HCT116 (cell line): ENCODE data around the gene LYST. TPM values are rescaled to one million over a fixed set of nuclear protein-coding genes. Genes with fewer than 3 reads are reported as not detected.

Experiments
- ATAC-seq: fragments of 200-7000 bp; cut with Tn5 transposase; 2 replicates; pipeline ENCODE4 v1.9.1; 2020; ENCODE audit warnings: mild to moderate bottlenecking, moderate library complexity
- BruUV-seq: library from RNA; stranded (reverse); fragments of 400-500 nt; replicated peaks from 2 replicates; lab custom pipeline; 2021; lab: Mats Ljungman, UMichigan
- CTCF ChIA-PET: fragments of 300-600 bp; sonication (Branson Sonifier 250); formaldehyde crosslinking; loops from one replicate; lab custom pipeline; 2021; ENCODE audit warnings: antibody characterized with exemption; lab: Charles Lee
- POLR2A ChIA-PET: fragments of 300-600, 350-600 bp; sonication (Branson Sonifier 250); formaldehyde crosslinking; loops from one replicate; lab custom pipeline; 2021; ENCODE audit warnings: antibody characterized with exemption; lab: Charles Lee
- RAD21 ChIA-PET, 2 experiments: fragments of 300-600 bp; sonication (Branson Sonifier 250); formaldehyde crosslinking; loops; one replicate each; lab custom pipeline; 2023; ENCODE audit warnings: low total read pairs in 2 of 2; ENCODE audit not compliant: uncharacterized antibody in 2 of 2, unreplicated experiment in 2 of 2, low non-redundant PET in 1 of 2; lab: Charles Lee
- DNase-seq: peaks from one replicate; pipeline ENCODE4 v3.0.0-alpha.2; 2010; ENCODE audit warnings: low read depth, low spot score
- H2AFZ ChIP-seq: fragments of 200-600 bp; shearing (Covaris generic), sonication (generic); 2 replicates; pipeline ENCODE4 v1.6.1; 2017; ENCODE audit warnings: low read depth, mixed run types, mixed read lengths, antibody characterized with exemption, low read length; ENCODE audit not compliant: poor library complexity, severe bottlenecking
- H3K27ac ChIP-seq: 2 replicates; pipeline ENCODE4 v1.5.1; 2012; ENCODE audit warnings: low read depth, low read length
- H3K27me3 ChIP-seq: fragments of 200-600 bp; sonication (generic); 2 replicates; pipeline ENCODE4 v1.6.1; 2016; ENCODE audit warnings: mixed run types, low read length, mixed read lengths; ENCODE audit not compliant: insufficient read depth
- H3K36me3 ChIP-seq, 2 experiments: fragments of 200-500 bp in 1 of 2; fragments of 200-600 bp in 1 of 2; sonication (Bioruptor generic) in 1 of 2; sonication (generic) in 1 of 2; 2 replicates each; pipeline versions ENCODE4 v1.5.1 to v1.6.1; 2014 to 2016; ENCODE audit warnings: low read length in 2 of 2, inconsistent platforms in 1 of 2, mixed read lengths in 1 of 2, mixed run types in 1 of 2; ENCODE audit not compliant: insufficient read depth in 2 of 2, control insufficient read depth in 1 of 2
- H3K4me1 ChIP-seq, 2 experiments: fragments of 200-600 bp in 1 of 2; sonication (generic) in 1 of 2; 2 replicates each; pipeline versions ENCODE4 v1.5.1 to v1.6.1; 2012 to 2017; ENCODE audit warnings: low read length in 2 of 2, inconsistent platforms in 1 of 2, mild to moderate bottlenecking in 1 of 2, mixed read lengths in 1 of 2, mixed run types in 1 of 2, moderate library complexity in 1 of 2; ENCODE audit not compliant: insufficient read depth in 2 of 2, control insufficient read depth in 1 of 2
- H3K4me2 ChIP-seq: fragments of 200-600 bp; sonication (generic); 2 replicates; pipeline ENCODE4 v1.6.1; 2017; ENCODE audit warnings: mixed run types, low read length, mixed read lengths
- H3K4me3 ChIP-seq, 2 experiments: fragments of 200-600 bp in 1 of 2; sonication (generic) in 1 of 2; replicated peaks in 1 of 2; 2 replicates each; pipeline ENCODE4 v1.5.1; 2011 to 2016; ENCODE audit warnings: low read length in 2 of 2, control low read depth in 1 of 2, low read depth in 1 of 2, mild to moderate bottlenecking in 1 of 2, mixed read lengths in 1 of 2, mixed run types in 1 of 2
- H3K79me2 ChIP-seq: fragments of 200-600 bp; sonication (generic); 2 replicates; pipeline ENCODE4 v1.6.1; 2017; ENCODE audit warnings: mild to moderate bottlenecking, mixed run types, low read length, moderate library complexity, mixed read lengths; ENCODE audit not compliant: insufficient read depth
- H3K9ac ChIP-seq: fragments of 200-600 bp; sonication (generic); 2 replicates; pipeline ENCODE4 v1.6.1; 2016; ENCODE audit warnings: low read length, mixed read lengths
- H3K9me2 ChIP-seq: fragments of 200-600 bp; sonication (generic), shearing (Covaris generic); 2 replicates; pipeline ENCODE4 v1.6.1; 2017; ENCODE audit warnings: mixed run types, mild to moderate bottlenecking, moderate library complexity; ENCODE audit not compliant: insufficient read depth
- H3K9me3 ChIP-seq, 2 experiments: fragments of 200-500 bp in 1 of 2; fragments of 200-600 bp in 1 of 2; sonication (Bioruptor generic) in 1 of 2; sonication (generic) in 1 of 2; 2 replicates each; pipeline ENCODE4 v1.6.1; 2014 to 2017; ENCODE audit warnings: low read length in 2 of 2, mixed read lengths in 2 of 2, inconsistent platforms in 1 of 2, low read depth in 1 of 2, mild to moderate bottlenecking in 1 of 2, mixed run types in 1 of 2, moderate library complexity in 1 of 2; ENCODE audit not compliant: control insufficient read depth in 1 of 2, insufficient read depth in 1 of 2
- H4K20me1 ChIP-seq: fragments of 200-600 bp; sonication (generic), shearing (Covaris generic); 2 replicates; pipeline ENCODE4 v1.6.1; 2017; ENCODE audit warnings: mixed run types, mild to moderate bottlenecking, moderate library complexity; ENCODE audit not compliant: insufficient read depth
- FOSL1 ChIP-seq: IDR thresholded peaks from 2 replicates; pipeline ENCODE4 v1.6.1; 2012; ENCODE audit warnings: low read depth
- JUND ChIP-seq: IDR thresholded peaks from 2 replicates; pipeline ENCODE4 v1.6.1; 2012
- MAX ChIP-seq: IDR thresholded peaks from 2 replicates; pipeline ENCODE4 v1.6.1; 2012
- RAD21 ChIP-seq: IDR thresholded peaks from 2 replicates; pipeline ENCODE4 v1.6.1; 2012; ENCODE audit warnings: low read depth, mild to moderate bottlenecking
- REST ChIP-seq: IDR thresholded peaks from 2 replicates; pipeline ENCODE4 v1.6.1; 2012; ENCODE audit warnings: low read depth
- SRF ChIP-seq: IDR thresholded peaks from 2 replicates; pipeline ENCODE4 v1.6.1; 2012; ENCODE audit warnings: low read depth
- ZBTB33 ChIP-seq: IDR thresholded peaks from 2 replicates; pipeline ENCODE4 v1.6.1; 2011; ENCODE audit warnings: mild to moderate bottlenecking, low read length, moderate library complexity; ENCODE audit not compliant: insufficient replicate concordance; ENCODE audit errors: extremely low read depth
- ZFX ChIP-seq: fragments of 450-650 bp; IDR thresholded peaks from 2 replicates; pipeline ENCODE4 v1.6.1; 2017
- intact Hi-C: fragments of 100-400 bp; cut with micrococcal nuclease; formaldehyde crosslinking; loops from 2 replicates; pipeline ENCODE4 v1.10.0; 2022
- total RNA-seq: library from RNA; stranded (reverse); gene quantifications from one replicate; pipeline ENCODE4 v1.2.1, GENCODE V29; 2021; ENCODE audit not compliant: unreplicated experiment

Gene LYST
- total RNA-seq, 1 experiment from 2014 or later, result 6.6 TPM

- TF ChIP-seq REST (no peak), FOSL1 (no peak), ZBTB33 (no peak), SRF (no peak), RAD21 (no peak), MAX (no peak), ZFX (no peak), JUND (no peak)
- no peak for ATAC-seq
- CTCF ChIA-PET, result no interaction called here
- H3K27me3 ChIP-seq, result no peaks in the 10 kb centered on the region
- DNase-seq, result no peak
- intact Hi-C loops, result no loop called here
- H3K9me2 ChIP-seq, result no peaks in the 10 kb centered on the region
- no TSS peak for BruUV-seq
- H3K27ac ChIP-seq, result no peak overlapping the region
- no peak overlapping the region for H3K4me2 ChIP-seq
- H3K9me3 ChIP-seq, result no peaks in the 10 kb centered on the region
- H3K4me1 ChIP-seq, result no peaks in the 10 kb centered on the region
- no peak overlapping the region for H3K9ac ChIP-seq
- RAD21 ChIA-PET, result no interaction called here
- H4K20me1 ChIP-seq, result no peaks in the 10 kb centered on the region
- H3K79me2 ChIP-seq, result no peaks in the 10 kb centered on the region
- no peak overlapping the region for H2AFZ ChIP-seq
- H3K36me3 ChIP-seq, result no peaks in the 10 kb centered on the region
- H3K4me3 ChIP-seq, result no peak overlapping the region
- POLR2A ChIA-PET, result no interaction called here
Measured at GRCh38 chr1:235759336-235759735, 107.4 kb downstream of the LYST start.
